Measurements from ENCODE around the gene MROH2A.

The MROH2A gene

DNA sequence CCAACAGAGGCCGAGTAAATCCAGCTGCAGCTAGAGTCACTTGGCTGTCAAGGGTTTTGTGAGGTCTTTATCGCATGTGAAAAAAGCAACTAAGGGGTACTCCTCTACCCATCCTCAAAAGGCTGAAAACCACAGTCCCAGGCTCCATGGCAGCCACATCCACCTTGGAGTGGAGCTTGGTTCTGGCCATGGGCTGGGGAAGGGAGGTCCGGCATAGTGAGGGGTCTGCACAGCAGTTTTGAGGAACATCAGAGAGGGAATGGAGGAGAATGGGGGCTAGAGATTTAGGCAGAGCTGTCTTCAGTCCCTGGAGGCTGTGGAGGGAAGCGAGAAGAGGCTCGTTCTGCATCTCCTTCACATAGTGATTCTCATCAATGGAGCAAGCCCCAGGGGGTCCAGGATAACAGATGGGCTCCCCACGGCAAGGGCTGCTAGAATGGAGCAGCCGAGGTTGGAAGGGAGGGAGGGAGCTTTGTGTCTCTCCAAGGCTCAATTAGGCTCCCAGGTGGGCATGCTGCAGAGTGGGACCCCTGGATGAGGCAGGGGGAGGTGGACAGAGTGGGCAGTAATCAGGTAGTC lies 21.0 kb downstream of the MROH2A start:
- DNase-seq = no peak

DNA sequence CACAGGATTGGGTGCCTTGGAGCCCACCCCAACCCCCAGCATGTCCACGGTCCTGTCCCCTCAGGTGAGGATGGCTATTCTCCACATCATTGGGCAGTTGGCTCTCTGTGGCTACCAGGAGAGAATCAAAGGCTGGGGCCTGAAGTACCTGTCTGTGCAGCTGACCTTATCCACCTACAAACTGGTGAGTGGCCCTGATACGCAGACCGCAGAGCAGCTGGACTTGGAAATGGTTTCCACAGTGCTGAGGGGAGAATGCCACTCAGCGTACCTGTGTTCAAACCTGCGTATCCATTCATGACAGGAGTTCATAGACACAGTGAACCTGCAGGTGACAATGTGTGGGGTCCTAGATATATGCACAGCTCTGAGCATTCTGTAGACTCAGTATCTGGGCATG lies 21.6 kb downstream of the MROH2A start:
- no peak for DNase-seq

DNA sequence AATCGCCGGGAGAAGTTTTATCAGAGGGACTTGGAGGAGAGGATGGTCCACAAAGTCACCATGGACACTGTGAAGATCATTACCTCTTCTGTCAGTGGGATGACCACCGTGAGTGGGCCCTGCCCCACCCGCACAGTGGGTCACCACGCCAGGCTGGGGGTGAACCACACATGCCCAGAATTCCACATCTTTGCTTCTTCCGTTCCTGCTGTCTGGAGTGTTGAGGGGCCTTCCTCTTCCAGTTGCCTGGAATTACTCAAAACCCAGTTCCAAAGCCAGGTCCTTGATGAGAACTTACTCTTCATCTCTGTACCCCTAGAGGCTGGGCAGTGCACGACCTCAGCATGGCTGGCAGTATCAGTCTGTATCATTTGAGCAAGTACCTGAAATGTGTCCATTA lies 22.1 kb downstream of the MROH2A start:
- no peak for DNase-seq

DNA sequence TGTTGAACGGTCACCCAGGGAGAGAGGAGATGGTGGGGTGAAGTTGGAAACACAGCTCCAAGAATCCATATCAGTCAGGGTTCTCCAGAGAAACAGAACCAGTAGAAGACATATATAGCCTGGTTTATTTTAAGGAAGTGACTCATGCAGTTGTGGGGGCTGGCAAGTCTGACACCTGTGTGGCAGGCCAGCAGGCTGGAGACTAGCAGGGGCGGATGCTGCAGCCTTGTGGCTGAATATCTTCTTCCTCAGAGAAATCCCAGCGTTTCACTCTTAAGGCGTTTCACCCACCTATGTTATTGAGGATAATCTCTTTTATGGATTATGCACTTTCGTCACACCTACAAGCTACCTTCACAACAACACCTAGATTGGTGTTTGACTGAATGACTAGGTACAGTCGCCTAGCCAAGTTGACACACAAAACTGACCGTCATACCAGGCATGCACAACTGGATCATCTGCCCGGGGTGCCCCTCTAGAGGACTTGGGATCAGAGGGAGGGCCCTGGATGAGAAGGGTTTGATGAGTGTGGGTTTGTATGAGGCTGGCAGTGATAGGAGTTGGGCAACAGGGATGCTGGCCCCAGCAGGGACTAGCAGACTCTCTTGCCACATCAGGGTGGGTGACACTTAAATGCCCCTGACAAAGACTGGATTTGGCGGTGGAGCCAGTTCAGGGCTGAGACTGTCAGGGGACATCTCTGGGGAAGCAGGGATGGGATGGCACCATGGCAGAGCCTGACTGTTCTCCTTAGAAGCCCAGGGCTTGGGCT lies 23.4 kb downstream of the MROH2A start:
- peak in 6 of 56 donors; percentile 5 to 31 (median 14) for DNase-seq

DNA sequence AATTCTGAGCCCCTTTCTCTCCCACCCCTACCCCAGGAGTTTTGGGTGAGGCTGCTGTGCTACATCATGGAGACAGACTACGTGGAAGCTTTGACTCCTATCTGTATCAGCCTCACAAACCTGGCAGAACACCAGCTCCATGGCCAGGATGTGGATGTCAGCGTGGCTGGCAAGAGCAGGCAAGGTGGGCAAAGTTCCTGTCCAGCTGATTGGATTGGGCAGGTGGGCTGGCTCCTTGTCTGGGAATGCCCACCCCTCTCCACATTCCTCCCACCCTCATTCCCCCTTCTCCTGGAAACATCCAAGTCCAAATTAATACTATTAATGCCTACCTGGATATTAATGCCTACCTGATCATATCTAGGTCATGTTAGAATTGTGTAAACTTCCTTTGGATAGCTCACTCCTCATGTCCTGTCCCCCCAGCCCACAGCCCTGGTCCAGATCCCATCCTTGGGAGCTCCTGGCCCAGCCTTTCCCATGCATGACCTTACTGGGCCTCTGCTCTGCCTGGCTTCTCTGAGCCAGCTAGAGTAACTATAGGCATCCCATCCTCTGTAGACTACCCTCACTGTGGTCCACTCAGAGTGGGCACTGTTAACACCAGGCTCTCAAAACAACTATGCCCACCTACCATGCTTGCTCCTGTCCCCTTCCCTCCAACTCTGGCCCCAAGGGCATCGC lies 24.1 kb downstream of the MROH2A start:
- no peak for DNase-seq

DNA sequence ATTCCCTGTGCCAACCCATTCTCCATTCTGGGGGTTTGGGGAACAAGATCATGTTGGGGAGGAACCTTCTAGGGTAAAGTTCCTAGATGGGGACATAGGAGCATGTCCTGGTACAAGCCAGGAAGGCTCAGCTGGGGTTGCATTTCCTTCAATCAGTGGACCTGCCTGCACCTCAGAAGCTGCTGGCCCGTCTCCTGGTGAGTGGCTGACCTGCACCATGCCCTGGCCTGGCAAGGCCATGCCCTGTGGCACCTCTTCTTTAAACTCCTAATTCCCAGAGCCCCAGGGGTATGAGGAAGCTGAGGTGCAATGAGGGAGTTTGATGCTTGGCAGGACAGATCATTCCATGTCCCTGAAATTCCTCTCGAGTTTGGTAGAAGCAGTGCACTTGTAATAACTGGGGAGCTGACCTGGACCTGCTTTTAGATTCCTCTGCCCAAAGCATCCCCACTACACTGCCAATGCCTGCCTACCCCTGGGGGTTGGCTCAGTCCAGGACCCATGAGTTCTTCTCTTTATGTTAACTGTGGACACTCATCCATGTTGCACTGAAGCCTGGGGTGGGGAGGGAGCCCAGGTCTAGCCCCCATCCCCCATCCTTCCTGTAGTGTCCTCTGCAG lies 25.3 kb downstream of the MROH2A start:
- DNase-seq = no peak

DNA sequence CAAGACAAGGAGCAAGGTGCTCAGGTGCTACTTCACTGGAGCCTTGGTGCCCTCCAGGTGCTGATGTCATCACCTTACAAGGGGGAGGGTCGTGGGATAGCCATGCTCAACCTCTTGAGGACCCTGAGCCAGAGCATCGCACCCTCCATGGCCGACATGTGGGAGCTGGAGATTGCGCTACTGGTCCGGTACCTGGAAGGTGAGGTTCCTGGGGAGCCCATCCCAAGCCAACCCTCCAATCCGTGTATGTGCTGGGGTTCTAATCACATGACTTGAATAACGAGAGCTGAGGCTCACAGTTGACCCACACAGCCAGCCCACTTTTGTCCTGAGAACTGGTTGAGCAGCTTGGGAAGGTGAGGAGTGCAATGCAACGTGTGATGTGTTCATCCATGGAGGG lies 25.9 kb downstream of the MROH2A start:
- no peak for DNase-seq

DNA sequence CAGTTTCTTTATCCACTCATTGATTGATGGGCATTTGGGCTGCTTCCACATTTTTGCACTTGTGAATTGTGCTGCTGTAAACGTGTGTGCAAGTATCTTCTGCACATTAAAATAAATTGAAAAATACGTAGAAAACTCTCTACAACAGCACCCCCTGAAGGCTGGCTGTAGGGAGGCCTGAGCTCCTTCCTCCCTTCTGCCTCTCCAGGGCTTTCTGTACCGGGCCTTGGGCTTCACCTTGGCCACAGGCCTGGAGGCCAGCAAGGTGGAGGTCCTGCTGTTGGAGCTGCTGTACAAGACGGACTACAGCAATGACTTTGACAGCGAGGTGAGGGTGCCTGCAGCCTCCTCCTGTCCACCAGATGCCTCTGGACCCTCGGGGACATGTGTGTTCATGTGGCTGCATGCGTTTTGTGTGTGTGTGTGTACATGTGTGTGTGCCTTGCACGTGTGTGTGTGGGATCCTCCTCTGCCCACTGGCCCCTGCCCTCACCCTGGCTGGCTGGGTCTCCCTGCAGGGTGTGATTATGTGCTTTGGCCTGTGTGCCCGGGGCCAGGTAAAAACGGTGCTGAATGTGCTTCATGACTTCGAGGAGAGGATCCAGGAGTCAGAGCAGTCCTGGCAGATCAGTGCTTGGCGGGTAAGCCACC lies 29.2 kb downstream of the MROH2A start:
- DNase-seq = no peak

DNA sequence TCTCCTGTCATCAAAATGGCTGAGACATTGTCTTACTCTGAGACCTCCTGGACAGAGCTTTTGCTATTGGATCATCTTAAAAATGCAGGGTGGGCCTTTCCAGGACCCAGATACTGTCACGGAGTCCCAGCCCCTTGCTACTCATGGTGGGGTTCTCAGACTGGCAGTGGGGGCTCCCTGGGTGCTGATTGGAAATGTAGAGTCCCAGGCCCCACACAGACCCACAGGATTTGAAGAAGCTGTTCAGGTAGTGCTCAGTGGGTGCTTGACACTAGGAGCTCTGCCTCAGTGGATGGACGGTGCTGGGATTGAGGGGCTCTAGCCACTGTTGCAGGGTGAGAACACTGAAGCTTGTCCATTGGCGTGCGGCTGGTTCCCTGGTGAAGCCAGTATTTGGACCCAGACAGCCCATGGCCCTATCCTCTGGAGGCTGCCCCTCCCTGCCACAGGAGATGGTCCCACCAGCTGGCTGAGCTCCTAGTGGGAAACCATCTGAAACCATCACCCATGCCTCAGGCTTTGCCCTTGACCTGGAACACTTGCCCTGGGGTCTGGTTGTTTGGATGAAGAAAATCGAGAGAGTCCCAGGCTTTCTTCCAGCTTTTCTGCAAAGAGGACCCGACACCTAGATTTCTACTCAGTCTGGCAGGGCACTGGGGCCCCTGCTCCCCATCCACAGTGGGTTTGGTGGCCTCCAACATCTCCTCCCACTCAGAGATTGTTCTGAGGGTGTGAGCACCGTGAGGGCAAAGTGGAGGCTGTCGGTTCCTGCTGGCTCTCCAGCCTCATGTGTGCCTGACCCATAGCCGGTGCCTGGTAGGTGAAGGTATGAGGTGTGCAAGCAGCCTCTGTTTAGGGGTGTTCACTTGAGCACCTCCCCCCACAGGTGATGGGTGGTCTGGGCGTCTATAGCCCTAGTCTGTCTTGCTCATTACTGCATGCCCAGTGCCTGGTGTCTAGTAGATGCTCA lies 30.1 kb downstream of the MROH2A start:
- no peak for DNase-seq

DNA sequence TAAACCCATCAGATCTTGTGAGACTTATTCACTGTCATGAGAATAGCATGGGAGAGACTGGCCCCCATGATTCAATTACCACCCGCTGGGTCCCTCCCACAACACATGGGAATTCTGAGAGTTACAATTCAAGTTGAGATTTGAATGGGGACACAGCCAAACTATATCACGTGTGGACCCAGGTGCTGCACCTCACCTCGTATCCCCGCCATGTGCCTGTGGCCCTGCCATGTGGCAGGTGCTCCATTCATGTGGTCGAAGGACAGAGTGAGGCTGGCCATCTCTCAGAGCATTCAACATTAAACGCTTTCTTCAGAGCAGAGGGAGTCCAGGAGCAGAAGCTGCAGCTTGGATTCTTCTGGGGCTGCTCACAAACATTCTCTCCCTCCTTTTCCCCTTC lies 32.3 kb downstream of the MROH2A start:
- DNase-seq = no peak

DNA sequence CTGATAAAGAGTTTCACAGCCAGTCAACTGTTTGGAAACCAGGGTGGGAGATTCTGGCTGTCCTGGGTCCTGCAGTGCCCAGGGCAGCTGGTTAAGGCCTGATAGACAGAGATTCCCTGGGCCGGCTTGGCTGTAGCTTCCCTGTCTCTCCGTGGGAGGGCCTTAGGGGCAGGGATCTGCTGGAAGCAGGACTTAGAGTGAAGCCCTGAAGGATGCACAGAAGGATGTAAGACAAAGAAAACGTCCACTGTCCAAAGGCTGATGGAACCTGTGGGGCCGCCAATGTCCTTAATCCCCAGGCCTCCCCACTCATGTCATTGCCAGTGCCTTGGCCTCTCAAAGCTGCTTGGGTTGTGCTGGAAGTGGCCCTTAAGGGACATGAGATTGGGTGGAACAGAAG lies 33.0 kb downstream of the MROH2A start:
- DNase-seq = no peak

DNA sequence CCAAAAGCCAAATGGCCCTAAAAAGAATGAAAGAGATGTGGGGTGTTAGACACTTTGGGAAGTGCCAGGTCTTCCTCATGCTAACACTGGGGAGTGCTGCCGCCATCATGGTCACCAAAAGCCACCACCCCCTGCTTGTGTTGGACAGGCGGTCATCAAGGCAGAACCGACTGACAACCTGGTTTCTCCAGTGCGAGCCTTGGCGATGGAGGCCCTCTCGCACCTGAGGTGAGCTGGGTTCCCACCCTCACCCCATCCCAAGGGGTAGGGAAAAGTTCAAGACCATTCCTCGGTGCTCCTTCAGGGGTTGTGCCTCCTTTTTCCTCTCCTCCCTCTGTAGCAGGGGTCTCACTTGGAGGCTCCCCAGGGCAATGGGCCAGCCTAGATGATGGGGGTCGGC lies 33.6 kb downstream of the MROH2A start:
- DNase-seq = no peak

DNA sequence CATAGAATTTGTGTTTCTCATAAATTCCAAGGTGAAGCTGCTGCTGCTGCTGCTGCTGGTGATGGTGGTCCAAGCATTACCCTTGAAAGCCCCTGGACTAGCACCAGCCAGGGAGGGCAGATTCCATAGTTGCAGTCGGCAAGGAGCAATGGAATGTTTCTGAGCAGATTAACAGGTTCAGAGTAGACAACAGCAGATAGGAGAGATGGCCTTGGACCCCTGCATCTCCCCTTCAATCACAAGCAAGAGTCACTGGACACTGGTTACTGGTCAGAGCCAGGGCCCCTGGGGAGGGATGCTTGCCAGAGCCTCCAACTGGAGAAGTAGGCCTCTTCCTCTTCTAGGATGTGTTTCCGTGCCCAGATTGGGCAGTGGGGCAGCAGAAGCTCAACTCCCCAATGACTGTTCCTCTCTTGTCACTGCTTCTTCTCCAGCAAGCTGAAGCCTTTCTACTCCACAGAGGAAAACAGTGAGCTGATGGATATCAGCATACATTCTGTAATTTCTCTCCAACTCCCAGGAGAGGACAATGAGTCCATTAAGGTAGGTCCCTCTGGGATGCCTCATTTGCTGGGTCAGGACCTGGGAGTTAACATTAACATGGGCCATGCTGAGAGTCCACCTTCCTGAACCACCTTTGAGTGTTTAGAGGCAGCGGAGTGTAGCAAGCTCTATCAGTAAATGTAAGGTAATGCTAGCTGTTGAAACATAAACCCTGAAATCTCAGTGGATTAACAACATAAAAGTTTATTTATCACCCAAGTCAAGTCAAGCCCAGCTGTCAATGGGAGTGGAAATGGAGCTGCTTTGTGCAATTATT lies 35.3 kb downstream of the MROH2A start:
- no peak for DNase-seq

DNA sequence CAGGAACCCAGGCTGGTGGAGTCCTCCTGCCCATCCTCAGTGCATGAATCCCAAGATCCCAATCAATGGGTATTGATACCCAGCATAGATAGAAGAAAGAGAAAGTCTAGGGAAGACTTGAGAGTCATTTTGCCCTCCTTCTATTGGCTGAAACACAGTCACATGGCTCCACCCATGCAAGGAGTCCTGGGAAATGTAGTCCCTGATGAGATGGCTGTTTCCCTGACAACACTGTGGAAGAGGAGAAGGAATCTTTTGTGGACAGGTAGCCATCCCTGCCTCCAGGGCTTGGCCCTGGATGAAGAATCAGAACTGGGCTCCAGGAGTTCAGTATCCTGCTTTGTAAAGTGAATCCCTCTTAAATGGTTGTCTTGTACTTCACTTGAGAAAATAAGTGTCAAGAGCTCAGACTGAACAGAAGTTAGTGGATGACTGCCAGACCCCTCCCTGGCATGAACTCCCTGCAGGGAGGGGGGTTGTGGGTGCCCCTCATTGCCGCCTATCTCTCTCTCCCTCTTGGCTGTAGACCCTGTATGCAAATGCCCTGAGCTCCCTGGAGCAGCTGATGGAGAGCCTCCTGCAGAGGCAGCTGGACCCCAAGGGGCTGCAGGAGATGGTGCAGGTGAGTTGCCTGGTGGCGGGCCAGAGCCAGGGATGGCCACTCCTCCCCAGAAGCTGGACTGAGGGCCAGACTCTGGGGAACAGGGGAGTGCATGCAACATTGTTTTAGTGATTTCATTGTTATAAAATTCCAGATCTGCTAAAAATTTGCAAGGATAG lies 36.1 kb downstream of the MROH2A start:
- DNase-seq = no peak

DNA sequence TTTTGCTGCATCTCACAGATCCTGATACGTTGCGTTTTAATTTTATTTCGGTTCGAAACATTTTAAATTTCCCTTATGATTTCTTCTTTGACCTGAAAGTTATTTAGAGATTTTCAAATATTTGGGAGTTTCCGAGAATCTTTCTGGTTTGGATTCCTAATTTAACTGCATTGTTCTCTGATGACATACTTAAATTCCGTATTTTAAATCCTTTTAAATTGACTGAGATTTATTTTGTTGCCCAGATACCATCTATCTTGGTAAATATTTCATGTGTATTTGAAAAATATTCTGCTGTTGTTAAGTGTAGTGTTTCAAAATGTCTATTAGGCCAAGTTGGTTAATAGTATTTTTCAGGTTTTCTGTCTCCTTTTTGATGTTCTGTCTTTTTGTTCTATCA lies 37.7 kb downstream of the MROH2A start:
- DNase-seq = no peak

DNA sequence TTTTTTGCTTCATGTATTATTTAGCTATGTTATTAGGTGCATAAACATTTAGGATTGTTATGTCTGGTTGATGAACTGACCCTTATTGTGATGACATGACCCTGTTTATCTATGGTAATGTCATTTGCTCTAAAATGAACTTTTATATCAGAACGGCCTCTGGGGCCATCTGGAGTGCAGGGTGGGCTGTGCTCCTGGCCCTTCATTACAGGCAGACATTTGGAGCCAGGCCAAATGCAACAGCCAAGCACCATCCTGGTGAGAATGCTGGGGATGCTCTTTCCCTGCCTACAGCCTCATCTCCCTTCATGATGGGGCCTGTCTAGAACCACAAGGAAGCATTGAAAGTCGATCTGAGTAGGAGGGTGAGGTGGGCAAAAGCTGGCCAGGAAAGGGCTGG lies 38.2 kb downstream of the MROH2A start:
- no peak for DNase-seq

DNA sequence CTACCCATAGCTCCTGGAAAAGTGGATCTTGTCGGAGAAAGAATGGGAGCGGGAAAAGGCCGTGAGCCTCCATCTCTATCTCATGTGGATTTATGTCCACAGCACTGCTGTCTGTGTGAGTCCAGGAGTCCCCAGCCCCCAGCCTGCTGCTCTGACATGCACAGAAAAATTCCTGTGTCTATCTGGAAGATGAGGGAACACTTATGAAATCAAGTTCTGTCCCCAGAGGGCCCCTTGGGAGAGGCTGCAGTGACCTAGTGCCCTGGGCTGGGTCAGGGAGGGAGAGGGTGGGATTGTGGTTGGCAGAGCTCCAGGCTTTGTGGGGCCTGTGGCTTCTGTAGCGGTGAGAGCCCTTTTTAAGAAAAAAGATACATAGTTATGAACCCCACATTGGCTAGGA lies 38.6 kb downstream of the MROH2A start:
- DNase-seq = no peak

DNA sequence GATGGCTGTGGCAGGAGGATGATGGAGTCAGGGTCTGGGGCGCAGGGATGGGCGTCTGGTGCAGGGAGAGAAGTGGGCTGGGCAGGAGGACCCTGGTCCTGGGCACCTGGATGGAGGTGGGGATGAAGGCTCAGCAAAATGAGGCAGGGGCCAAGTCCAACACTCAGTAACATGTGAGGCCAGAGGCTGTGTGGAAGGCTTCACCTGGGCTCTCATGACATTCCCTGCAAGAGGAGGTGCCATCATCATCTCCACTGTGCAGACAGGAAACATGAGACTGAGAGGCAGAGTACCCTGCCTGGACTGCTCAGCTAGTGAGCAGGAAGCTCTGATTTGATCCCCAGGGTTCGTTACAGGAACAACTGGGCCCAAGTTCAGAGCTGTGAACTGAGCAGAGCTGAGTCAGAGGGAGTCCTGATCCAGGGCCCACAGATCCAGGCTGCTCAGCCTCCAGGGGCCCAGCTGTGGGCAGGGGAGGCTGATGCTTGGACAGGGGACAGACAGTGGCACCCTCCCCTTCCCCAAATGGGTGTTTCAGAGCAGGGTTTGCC lies 39.3 kb downstream of the MROH2A start:
- no peak for DNase-seq
